OCI-M1 (cell line): ENCODE measurements around the gene CNTN5.

Experiments used
- DNase-seq: peaks from one replicate; lab custom pipeline; 2025; lab: John Stamatoyannopoulos, UW

CNTN5 gene

DNA sequence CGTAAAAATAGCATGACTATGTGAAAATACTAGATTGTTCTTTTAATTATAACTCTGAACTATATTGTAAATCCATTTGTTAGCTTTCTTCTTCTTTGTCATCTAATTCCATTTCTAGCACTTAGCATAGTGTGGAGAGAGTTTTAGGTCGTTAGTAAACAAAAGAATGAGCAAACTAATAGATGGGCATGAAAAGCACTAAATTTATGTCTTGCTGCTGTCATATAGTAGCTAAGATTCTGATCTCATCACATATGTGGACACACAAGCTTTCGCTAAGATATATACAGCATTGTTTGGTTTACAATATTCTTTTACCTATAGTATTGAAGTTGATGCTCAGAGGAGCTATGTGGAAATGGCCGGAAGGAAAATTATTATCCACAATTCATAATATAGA lies 370.5 kb downstream of the CNTN5 start:
- DNase-seq = no peak

DNA sequence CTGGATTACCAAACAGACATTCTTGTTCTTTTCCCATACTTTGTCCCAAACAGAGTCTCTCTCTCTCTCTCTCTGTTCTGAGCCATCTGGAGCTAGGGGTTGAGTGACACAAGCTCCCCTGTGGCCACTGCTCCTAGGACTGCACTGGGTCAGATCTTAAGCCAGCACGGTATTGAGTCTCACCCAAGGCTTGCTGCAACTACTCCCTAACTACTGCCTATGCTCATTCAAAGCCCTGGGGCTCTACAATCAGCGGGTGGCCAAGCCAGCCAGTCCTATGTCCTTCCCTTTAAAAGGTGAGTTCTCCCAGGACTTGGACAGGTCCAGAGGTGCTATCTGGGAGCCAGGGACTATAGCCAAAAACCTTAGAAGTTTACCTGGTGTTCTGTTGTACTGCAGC lies 385.6 kb downstream of the CNTN5 start:
- no peak for DNase-seq

DNA sequence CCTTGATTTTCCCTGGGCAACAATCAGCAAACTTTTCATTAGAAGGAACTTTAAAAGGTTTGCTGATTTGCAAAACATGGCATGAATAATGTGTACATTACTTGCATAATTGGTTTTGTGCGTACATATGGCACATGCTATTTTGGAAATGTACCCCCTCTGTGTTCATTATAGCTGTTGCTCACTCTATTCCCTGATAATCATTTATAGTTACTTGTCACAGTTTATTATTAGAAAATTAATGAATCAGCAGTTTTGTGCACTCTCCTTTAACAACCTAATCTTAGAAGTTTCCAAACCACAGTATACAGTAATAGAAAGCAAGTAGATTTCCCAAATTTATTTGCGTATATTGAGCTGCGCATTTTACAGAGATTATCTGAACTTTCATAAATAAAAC lies 389.9 kb downstream of the CNTN5 start:
- no peak for DNase-seq

DNA sequence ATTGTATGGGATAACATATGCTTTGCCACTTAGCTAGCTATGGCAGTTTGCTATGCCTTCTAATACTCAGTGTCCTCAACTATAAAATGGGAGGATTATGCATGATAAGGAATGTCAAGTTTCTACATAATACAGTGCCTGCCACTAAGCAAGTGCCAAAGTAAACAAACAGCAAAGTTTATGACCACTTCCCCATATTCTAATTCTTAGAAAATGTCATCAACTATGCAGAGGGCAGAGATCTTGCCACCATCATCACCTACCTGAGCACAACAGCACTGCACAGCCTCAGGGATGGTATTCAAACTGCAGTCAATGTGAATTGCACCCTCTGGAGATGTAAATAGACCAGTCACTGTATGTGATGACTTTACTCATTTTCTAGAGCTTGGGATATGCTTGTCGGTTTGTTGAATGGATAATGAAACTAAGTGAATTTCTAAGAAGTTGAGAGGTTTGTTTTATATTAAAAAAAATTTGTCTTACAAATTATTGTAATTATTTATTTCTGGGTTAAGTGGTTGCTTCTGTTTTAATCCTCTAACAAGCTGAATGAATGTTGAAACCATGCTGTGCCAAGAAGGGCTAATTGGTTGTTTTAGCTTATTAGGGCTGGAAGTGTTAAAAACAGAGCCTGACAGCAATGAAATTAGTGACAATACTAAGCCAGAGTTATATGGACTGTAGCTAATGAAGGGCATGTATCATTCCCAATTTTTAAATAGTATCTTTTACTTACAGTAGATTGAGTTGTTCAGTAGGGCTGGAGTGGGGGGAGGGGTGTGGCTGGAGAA lies 398.4 kb downstream of the CNTN5 start:
- peak; percentile 31 for DNase-seq

DNA sequence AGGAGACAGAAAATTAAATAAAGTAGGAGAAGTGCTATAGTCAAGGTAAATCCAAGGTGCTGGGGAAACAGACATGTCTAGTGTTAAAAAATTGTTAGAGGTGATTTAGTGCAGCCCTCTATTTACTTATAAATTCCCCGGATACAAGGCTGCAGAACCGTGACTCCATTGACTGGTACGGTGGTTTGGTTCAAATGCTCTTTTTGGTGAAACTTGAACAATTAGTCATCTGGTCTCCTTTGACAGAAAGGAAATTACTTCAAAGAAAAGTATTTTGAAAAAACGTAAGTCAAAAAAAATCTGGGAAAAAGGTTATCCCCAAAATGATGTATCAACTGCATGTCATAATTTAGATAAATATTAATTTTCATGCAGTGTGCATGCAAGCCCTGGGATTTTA lies 399.2 kb downstream of the CNTN5 start:
- no peak for DNase-seq

DNA sequence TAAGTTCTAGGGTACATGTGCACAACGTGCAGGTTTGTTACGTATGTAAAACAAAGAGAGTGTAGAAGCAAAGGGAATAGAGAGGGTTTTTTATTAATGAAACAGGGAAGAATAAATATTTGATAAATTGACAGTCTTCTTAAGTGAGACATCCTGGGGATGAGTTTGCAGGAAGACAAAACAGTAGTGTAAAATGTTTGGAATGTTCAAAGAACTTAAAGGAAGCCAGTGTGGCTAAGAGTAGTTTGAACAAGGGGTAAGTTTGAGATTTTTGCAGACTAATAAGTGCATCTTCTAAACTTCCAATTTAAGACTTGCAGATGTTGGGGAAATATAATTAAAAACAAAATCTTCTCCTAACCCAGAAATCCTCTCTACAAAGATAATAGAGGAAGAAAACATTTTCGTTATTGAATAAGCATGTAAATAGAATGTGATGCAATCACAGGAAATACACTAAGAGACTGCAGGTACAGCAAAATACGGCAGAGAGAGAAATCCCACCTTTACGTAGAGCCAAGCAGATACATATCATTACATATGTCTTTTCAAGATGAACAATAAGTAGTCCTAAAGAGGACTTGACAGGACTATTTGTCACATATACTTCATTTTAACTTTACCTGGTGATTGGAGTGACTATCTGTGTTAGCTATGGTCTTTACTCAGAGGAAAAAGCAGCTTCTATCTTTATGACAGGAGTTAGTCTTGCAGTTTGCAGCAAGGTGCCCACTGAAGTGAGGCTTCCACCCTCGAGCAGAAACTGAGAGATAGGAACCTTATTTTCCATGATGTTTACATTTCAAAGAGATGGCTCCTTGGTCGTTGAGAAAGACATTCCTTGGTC lies 402.1 kb downstream of the CNTN5 start:
- DNase-seq = peak; percentile 49

DNA sequence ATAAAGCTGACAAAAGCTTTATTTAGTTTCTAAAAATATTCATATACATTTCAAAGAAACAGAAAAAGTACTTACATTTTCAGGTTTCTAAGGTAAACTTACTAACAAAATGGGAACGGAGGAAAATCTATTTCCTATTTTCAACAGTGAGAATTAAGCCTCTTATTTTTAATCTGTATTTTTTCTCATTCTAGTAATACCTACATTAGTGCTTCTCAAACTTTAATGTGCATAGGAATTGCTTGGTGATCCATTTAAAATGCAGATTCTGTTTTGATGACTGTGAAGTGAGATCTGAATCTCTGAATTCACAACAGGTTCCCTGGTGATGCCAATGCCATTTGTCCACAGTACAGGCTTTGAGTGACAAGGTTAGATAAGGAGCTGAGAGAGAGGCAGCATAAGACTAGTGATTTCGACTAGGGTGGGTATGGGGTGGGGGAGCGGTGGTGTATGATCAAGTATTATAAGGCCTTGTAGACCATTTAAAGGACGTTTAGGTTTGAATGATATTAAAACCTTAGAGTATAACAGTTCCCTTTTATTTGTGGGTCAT lies 402.8 kb downstream of the CNTN5 start:
- no peak for DNase-seq

DNA sequence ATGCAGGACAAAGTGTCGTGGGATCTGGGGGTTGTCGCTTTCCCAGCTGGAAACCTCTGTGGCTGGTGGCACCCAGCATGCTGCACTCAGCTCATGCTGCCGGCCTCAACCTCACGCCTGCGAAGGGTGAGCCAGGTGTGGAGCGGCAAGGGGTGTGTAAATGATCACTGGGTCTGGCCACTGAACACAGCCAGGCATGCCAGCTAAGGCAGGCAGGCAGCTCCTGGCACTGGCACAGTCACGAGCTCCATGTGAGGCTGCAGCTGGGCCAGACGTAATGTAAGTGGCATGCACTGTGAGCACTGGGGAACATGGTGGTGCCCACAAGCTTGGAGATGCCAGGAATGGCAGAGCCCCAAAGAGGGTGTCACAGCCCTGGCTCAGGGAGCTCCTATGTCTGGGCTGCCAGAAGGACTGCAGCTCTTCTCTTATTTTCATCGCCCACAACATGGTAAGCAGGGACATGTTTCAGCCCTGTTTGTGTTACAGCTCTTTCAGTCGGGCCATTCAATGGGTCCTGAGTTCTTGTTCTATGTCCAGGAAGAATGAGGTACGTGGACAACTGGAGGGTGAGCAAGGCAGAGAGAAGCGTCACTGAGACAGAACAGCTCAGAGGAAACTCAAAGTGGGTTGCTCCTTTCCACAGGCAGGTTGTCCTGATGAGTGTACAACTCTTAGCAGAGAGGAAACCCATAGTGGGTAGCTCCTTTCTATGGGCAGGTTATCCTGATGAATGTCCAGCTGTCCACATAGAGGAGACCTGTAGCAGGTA lies 403.8 kb downstream of the CNTN5 start:
- DNase-seq = no peak

DNA sequence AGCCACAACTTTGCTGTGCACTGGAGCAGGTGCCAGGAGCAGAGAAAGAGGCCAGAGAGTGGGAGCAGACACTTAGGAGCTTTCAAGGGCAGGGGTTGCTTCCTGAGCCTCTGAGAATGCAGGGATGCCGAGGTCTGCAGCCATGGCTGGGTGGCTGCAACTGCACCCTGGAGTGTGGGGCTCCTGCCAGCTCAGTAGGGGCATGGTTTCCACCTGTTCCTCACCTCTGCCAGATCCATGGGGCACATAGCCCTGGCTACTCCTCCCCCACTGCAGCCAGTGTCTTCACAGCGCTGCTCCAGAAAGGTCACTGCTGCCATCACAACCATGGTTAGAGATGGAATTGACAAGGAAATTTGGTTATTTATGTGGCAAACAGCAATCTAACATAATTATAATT lies 404.8 kb downstream of the CNTN5 start:
- no peak for DNase-seq

DNA sequence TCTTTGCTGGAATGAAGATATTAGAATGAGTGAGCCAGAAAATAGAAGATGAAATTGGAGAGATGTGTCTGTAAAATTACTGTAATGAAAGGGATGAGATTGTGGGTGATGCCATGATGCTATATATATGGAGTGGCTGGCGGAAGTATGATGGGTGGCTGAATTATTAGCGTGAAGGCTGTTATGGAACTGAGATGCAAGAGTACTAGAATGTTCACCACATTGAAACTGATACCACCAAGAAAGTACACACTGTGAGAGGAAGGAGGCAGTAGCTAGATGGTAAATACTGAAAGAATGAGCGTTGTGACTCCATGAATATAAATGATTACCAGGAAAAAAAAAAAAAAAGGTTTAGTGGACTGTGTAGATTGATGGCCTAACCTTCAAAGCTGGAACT lies 411.9 kb downstream of the CNTN5 start:
- DNase-seq = no peak

DNA sequence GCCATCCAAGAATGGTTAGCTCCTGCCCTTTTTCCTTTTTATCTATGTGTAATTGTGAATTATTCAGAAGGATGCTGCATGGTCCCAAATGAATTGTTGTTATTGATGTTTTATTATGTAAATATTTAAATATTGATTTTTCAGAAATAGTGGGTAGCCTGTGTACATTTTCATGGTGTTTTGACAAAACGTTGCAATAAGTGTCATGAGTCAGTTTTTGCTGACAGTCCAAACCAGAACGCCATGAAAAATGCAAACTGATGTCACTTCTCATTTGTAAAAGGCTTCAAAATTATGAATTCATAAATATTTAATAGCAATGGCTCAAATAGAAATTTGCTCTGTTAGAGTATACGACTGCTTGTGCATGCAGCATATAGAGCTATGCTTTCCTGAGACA lies 422.5 kb downstream of the CNTN5 start:
- no peak for DNase-seq

DNA sequence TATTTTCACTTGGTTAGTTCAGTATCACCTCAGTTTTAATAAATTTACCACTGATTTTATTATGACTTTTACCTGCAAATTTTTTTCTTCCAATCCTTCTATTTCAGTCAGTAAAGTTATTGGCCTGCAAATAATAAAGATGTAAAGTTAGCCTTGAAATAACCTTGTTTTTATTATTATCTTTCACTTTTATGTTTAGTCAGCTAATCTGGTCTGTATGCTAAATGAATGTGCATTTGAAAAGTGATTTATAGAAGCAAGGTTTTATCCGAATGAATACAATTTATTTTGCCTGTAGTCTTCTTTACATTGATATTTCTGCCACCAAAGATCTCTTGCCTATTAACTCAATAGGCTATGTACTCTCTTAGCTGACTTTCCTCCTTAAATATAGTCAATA lies 425.7 kb downstream of the CNTN5 start:
- no peak for DNase-seq

DNA sequence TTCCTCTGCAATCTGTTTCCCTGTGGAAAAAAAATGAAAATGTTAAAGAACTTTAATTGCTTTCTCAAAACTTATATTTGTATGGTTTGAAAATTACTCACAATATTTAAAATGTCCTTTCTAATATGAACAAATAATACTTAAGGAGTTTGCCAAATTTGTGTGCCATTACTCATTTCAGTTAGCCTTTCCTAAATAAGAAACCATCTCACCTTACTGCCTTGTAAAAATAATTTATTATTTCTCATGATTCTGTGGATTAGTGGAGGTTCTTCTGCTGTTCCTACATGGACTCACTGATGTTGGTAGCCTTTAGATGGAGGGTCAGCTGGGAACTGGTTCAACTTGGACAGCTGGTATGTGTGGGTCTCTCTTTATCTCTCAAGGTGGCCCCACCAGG lies 428.6 kb downstream of the CNTN5 start:
- no peak for DNase-seq

DNA sequence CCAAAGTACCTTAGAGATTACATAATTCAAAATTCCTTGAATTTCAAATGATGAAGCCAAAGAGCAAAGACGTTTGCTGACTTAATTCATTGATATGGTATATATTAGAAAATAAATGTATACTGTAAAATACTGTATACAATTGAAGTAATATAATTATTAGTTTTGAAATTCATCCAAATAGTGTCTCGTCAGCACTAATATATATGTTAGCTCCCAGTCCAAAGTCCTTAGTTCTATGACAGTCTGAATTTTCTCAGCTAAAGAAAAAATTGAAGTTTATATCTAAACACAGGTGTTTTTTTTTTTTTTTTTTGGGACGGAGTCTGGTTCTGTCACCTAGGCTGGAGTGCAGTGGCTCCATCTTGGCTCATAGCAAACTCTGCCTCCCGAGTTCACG lies 431.3 kb downstream of the CNTN5 start:
- no peak for DNase-seq

DNA sequence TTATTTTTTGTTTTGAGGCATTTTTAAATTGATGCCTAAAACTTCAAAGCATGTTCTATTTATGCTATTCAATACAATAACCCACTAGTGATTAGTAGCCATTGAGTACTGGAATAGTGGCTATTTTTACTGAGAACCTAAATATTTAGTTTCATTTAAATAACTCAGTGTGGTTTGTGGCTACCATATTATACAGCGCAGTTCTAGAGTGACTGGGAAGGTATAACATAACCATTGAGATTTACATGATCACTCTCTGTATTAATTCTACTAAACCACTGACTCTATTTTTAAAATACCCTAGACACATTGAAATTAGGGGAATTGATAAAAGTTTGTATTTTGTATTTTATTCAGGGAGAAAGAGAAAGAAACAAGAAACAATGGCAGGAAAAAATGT lies 441.2 kb downstream of the CNTN5 start:
- DNase-seq = no peak

DNA sequence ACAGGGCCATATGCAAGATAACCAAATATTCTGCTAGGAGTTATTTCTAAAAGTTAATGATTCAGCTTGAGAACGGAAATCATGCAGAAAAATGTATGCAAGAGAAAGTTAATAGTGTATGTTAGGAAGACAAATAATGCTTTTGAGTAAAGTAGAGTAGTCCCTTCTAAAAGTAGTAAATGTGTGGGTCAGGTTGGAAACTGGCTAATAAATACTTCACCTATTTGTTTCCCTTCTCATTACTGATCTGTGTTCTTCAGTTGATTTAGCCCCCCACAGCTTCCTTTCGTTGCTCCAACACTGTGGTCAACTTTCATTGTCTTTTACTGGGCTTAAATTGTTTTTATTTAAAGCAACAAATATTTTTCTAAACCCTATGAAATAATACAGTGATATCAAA lies 444.2 kb downstream of the CNTN5 start:
- no peak for DNase-seq

DNA sequence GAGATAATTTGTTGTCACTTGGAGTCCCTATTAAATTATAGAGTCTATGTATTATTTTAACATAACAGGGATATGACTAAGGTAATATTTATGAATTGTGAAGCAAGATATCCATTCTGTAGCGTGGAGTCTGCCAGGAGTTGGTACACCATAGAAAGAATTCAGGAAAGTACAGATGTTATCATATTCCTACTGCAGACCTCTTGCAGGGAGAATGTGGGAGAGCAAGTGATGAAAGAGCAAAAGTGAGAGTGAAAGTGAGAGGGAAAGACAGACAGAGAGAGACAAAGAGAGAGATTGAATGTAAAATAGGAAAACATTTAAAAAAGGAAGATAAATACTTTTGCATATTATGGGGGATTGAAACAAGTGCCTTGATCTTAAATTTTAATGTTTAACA lies 468.8 kb downstream of the CNTN5 start:
- no peak for DNase-seq

DNA sequence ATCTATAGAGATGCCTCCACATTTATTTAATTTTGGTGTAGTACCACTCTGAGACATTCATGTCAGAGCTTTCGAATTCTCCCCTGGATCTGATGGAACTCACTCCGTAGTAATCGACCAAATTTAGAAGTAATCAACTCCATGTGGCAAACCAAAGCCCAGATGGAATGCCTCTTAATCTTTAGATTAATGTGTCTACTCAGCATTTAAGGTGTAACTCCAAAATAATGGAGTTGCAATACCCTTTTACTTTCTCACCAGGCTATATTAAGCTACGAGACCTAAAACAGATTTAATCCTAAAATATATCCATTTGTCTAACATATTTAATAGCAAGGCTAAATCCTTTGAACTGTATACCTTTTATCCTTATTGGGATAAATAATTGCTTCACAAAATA lies 473.3 kb downstream of the CNTN5 start:
- no peak for DNase-seq

DNA sequence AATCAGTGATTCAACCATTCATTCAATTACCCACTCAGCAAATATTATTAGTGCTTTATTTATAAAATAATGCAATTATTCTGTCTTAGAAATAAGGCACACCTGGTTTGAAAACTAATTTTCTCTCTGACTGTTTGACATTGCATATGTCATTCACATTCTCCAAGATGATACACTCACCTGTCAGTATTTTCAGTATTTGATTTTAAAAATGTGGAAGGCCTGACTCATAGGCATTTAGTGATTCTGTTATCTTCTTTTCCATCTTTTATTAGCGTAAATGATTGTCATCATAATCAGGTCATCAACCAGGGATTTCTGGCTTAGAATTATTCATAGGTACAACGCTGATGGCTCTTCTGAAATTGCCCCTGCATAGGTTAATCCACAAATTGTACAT lies 480.9 kb downstream of the CNTN5 start:
- no peak for DNase-seq

DNA sequence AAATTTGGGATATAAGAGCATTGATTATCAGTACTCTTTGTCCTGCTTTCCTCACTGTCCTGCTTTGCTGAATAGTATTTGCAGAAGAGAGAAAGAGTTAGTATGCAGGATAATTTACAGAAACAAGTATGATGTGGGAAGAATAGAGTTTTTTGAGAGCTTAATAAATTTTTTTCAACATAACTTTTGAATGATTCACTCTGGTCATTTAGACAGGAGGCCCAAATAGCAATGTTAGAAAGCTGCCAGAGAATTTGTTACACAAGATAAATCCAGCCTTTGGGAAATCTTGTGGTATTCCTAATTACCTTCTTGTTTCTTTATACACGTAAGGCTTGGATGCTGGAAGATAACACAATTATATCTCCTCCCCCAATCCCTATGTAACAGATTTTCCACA lies 484.6 kb downstream of the CNTN5 start:
- DNase-seq = no peak

DNA sequence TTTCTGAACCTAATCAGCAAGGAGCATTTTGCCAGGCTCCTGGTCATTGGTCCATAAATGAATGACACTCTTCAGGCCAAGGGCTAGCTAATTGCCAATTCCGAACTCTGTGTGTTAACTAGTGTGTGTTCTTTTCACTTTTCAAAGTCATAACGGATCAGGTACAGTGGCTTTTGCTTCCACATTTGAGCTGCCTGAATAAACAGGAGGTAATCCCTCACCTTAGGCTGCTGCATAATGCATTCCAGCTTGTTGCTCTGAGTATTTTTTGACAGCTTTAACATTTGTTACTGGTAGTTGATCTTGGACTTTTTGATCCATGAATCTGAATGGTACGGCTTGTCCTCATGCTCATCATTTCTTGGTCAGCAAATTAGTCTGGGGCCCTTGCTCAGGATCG lies 485.1 kb downstream of the CNTN5 start:
- no peak for DNase-seq

DNA sequence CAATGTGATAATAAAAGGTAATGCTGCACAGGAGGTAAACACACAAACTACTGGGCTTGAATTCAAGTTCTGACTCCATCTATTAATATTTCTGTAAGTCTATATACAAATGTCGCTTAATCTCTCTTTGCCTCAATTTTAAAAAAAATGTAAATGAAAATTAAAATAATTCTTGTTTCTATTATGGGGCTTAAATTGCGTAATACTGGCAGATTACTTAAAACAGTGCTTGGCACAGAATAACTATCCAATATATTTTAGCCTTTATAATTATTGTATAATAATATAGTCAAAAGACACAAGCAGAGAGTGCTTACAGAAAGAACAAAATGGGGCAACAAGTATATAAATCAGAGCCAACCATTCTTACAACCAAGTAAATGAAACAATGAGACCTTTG lies 489.1 kb downstream of the CNTN5 start:
- no peak for DNase-seq

DNA sequence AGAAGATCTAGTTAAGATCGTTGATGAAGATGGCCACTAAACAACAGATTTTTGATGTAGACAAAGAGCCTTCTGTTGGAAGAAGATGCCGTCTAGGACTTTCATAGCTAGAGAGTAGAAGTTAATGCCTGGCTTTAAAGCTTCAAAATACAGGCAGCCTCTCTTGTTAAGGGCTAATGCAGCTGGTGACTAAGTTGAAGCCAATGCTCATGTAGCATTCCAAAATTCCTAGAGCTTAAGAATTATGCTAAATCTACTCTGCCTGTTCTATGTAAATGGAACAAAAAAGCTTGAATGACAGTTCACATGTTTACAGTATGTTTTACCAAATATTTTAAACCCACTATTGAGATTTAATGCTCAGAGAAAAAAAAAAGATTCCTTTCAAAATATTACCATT lies 492.6 kb downstream of the CNTN5 start:
- DNase-seq = no peak
